ENCODE measurements around the gene HES7.

HES7 gene

DNA sequence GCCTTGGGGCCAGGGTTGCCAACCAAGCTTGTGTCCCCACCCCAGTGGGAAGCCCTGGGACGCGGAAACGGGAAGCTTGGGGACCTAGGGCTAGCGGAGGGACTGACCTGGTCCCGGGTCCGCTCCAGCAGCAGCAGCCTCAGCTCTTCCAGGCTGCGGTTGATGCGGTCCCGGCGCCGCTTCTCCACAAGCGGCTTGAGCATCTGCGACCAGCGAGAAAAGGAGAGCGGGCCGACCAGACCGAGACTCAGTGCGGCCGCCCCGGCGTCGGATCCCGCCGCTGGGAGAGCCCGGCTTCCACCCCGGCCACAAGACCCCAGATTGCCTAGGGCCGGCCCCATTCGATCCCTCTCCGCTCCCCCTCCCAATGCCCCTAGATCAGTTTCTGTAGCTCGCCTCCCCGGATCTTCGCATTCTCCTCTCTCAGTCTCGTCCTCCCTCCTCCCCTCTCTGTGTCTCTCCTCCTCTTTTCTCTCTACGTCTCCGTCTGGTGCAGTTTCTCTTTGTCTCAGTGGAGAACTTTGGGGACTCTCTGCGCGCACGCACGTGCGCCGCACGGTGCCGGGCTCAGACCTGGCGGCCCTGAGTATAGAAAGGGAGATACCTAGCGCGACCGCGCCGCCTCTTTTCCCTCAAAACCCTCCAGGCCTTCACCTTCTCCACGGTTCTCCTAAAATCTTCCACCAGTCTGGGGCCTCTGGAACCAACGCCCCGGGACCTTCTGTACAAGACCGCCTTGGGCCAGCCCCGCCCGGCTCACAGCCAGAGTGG lies 797 bp downstream of the HES7 start:
- Mint-ChIP-seq H3K27ac (no peak overlapping the region), H3K27me3 (ENCODE audit: low read depth) (peaks cover 81% of the 10 kb centered on the region), H3K4me1 (peaks cover 62% of the 10 kb centered on the region), H3K4me3 (peak overlapping the region; percentile 87 to 90 (median 89)), H3K36me3 (ENCODE audit: low read depth) (no peaks in the 10 kb centered on the region), H3K9me3 (no peaks in the 10 kb centered on the region)
- TF ChIP-seq, protein P1, sequence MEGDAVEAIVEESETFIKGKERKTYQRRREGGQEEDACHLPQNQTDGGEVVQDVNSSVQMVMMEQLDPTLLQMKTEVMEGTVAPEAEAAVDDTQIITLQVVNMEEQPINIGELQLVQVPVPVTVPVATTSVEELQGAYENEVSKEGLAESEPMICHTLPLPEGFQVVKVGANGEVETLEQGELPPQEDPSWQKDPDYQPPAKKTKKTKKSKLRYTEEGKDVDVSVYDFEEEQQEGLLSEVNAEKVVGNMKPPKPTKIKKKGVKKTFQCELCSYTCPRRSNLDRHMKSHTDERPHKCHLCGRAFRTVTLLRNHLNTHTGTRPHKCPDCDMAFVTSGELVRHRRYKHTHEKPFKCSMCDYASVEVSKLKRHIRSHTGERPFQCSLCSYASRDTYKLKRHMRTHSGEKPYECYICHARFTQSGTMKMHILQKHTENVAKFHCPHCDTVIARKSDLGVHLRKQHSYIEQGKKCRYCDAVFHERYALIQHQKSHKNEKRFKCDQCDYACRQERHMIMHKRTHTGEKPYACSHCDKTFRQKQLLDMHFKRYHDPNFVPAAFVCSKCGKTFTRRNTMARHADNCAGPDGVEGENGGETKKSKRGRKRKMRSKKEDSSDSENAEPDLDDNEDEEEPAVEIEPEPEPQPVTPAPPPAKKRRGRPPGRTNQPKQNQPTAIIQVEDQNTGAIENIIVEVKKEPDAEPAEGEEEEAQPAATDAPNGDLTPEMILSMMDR (IDR thresholded peaks at IDR 0.05; ENCODE audit: unreplicated experiment in 3 of 3), result no peak

DNA sequence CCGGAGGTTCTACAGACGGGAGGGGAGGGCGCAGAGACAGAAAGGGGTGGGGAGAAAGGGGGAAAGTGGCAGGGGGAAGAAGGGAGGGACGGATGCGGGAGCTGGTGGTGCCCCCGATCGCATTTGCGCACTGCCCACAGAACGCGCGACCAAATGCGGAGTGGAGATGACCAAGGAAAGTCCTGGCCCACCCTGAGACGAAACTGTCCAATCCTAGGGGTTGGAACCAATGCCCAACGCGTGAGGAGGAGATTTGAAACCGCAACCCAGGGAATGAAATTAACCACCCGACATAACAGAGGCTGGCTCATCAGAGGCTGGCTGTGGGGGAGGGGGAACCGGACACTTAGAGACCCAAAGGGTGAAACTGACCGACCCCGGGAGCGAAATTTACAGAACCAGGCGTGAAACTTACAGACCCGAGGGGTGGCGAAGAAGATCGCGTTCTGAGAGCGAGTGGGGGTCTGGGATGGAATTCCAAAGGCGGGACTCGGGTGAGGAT lies 1.4 kb downstream of the HES7 start:
- peak overlapping the region; percentile 87 to 90 (median 89) for H3K4me3 Mint-ChIP-seq
- H3K4me1 Mint-ChIP-seq, result peaks cover 68% of the 10 kb centered on the region
- TF ChIP-seq, protein P1 (IDR thresholded peaks at IDR 0.05; ENCODE audit: unreplicated experiment in 3 of 3), result no peak
- H3K9me3 Mint-ChIP-seq, result no peaks in the 10 kb centered on the region
- no peaks in the 10 kb centered on the region for H3K36me3 Mint-ChIP-seq (ENCODE audit: low read depth)
- peaks cover 88% of the 10 kb centered on the region for H3K27me3 Mint-ChIP-seq (ENCODE audit: low read depth)
- no peak overlapping the region for H3K27ac Mint-ChIP-seq

- peaks cover 87% of the 10 kb centered on the region for H3K27me3 Mint-ChIP-seq (ENCODE audit: low read depth)
- no peaks in the 10 kb centered on the region for H3K9me3 Mint-ChIP-seq
- TF ChIP-seq, protein P1 (IDR thresholded peaks at IDR 0.05; ENCODE audit: unreplicated experiment in 3 of 3), result peak; percentile 32 to 53 (median 41)
- H3K4me1 Mint-ChIP-seq, result peaks cover 62% of the 10 kb centered on the region
- no peak overlapping the region for H3K27ac Mint-ChIP-seq
- peak overlapping the region; percentile 87 to 90 (median 89) for H3K4me3 Mint-ChIP-seq
- no peaks in the 10 kb centered on the region for H3K36me3 Mint-ChIP-seq (ENCODE audit: low read depth)
Measured at GRCh38 chr17:8121681-8122421, 2.1 kb downstream of the HES7 start.

GRCh38 chr17:8121407-8121680 lies 2.6 kb downstream of the HES7 start:
- H3K4me3 Mint-ChIP-seq, result peak overlapping the region; percentile 93 to 98 (median 97)
- peaks cover 90% of the 10 kb centered on the region for H3K27me3 Mint-ChIP-seq (ENCODE audit: low read depth)
- no peaks in the 10 kb centered on the region for H3K9me3 Mint-ChIP-seq
- no peak overlapping the region for H3K27ac Mint-ChIP-seq
- H3K36me3 Mint-ChIP-seq (ENCODE audit: low read depth), result no peaks in the 10 kb centered on the region
- peaks cover 59% of the 10 kb centered on the region for H3K4me1 Mint-ChIP-seq
- TF ChIP-seq, protein P1 (IDR thresholded peaks at IDR 0.05; ENCODE audit: unreplicated experiment in 3 of 3), result no peak

DNA sequence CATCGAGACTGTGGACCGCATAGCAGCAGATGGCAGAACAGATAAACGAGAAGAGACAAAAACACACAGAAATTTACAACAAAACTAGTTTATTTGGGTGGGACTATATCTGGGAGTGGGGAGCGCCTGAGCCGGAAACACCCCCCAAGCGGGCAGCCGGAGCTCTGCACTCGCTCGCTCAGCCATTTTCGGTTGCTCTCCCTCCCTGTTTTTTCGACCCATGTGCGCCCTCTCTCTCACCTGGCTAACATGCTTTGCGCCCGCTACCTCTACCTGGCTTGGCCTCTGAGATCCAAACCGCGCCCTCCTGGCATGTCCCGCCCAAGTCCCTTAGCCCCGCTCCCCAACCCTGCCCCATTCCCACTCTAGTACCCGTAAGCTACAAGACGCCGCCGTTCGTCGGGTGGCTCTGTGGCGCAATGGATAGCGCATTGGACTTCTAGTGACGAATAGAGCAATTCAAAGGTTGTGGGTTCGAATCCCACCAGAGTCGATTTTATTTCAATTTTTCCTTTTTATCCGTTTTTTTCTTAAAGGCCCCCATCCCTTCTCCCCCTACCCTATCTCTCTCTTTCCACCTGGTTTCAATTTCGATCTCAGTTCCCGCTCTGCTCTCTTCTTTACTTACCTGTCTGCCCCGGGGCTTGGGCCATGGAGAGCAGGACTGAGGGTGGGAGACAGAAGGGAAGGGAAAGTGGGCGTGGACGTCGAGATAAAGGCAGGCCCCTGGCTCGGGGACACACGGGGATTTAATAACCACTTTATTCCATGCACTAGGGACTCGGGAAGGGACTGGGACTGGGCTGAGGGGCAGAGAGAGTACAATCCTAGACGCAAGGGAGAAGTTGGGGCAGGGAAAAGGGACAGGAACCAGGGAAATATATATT lies 3.1 kb downstream of the HES7 start:
- Mint-ChIP-seq H3K27me3 (ENCODE audit: low read depth) (peaks cover 91% of the 10 kb centered on the region), H3K9me3 (no peaks in the 10 kb centered on the region), H3K4me1 (peaks cover 53% of the 10 kb centered on the region), H3K27ac (peak overlapping the region in 1 of 3 experiments; percentile 58), H3K4me3 (peak overlapping the region; percentile 93 to 98 (median 97)), H3K36me3 (ENCODE audit: low read depth) (no peaks in the 10 kb centered on the region)
- TF ChIP-seq, protein P1 (IDR thresholded peaks at IDR 0.05; ENCODE audit: unreplicated experiment in 3 of 3), result peak in 2 of 3 experiments; percentile 26 to 33

Measured in nephron (organoid).